Testis (tissue), 3 donors: ENCODE data around the gene GIMAP1. TPM values are rescaled to one million over a fixed set of nuclear protein-coding genes. Genes with fewer than 3 reads are reported as not detected.
A peak's percentile ranks its signal among the peaks of the same experiment; 100 is the strongest.

Experiments
- DNase-seq: peaks from one replicate; pipeline ENCODE4 v3.0.0-alpha.2; 2019
- H3K27ac ChIP-seq, 2 donors: fragments of 200-600 bp; sonication (generic); one replicate each; pipeline ENCODE4 v1.5.1; 2019
- H3K27me3 ChIP-seq: fragments of 200-600 bp; sonication (generic); one replicate; pipeline ENCODE4 v1.5.1; 2019
- H3K36me3 ChIP-seq: fragments of 200-600 bp; sonication (generic); one replicate; pipeline ENCODE4 v1.5.1; 2017; ENCODE audit warnings: low read depth; ENCODE audit errors: missing control alignments
- H3K4me1 ChIP-seq: fragments of 200-600 bp; sonication (generic); one replicate; pipeline ENCODE4 v1.5.1; 2019
- H3K4me3 ChIP-seq, 2 donors: fragments of 200-600 bp; sonication (generic); one replicate each; pipeline ENCODE4 v1.5.1; 2017 to 2019
- H3K9me3 ChIP-seq: fragments of 200-600 bp; sonication (generic); one replicate; pipeline ENCODE4 v1.5.1; 2017
- POLR2A ChIP-seq: fragments of 450-650 bp; IDR thresholded peaks from one replicate; pipeline ENCODE4 v1.6.1; 2017; ENCODE audit warnings: antibody characterized with exemption, mild to moderate bottlenecking, moderate library complexity
- WGBS, 2 donors: methylation state at CpG; one replicate each; pipeline ENCODE4 v1.1.5; 2018; 5-methylcytosine and 5-hydroxymethylcytosine counted together
- intact Hi-C: fragments of 100-400 bp; cut with DNase I; formaldehyde crosslinking; loops from one replicate; pipeline ENCODE4 v1.15.1; 2023; ENCODE audit warnings: low total_unique reads
- polyA plus RNA-seq: library from polyadenylated mRNA; stranded (reverse); fragments of 350-450 nt; fragmentation: Illumina TruSeq; extraction: RNeasy Lipid Tissue Mini Kit (QIAGEN cat#74804); gene quantifications from one replicate; pipeline ENCODE4 v1.2.3, GENCODE V29; 2014; ENCODE audit warnings: low read depth, low replicate concordance; ENCODE audit not compliant: insufficient read depth
- total RNA-seq, 2 donors: library from RNA; depleted of rRNA; stranded (reverse); fragments of >200 nt; gene quantifications; one replicate each; pipeline ENCODE4 v1.2.3, GENCODE V29; 2016
- TF ChIP-seq, protein P1 (sequence below), 3 experiments: fragments of 450-650 bp in 2 of 3; fragments of 200-600 bp in 1 of 3; sonication (generic) in 1 of 3; IDR thresholded peaks; one replicate each; pipeline ENCODE4 v1.5.1; 2016 to 2019; ENCODE audit warnings: antibody characterized with exemption in 3 of 3, mild to moderate bottlenecking in 2 of 3, moderate library complexity in 1 of 3

GIMAP1 gene
- total and polyA plus RNA-seq, 3 donors from 2014 or later, result 1.4 to 2.8 (median 1.7) TPM

DNA sequence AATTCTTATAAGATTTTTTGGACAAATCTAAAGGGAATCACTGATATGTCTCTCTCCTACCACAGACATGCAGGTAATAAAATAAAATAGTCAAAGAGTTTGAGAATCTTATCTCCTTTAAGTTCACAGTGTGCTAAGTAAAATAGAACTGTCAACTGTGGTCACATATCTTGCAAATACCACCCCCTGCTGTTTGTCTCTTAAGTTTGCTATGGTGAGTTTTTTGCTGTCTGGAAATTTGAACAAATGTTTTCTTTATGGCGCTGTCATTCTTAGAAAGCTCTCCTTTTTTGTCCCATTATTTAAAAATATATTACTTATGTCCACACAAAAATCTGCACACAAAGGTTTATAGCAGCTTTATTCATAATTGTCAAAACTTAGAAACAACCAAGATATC, 40.4 kb downstream of the GIMAP1 start:
- Histone ChIP-seq H3K4me1 (no peaks in the 10 kb centered on the region), H3K27ac (no peak overlapping the region), H3K9me3 (no peaks in the 10 kb centered on the region), H3K36me3 (no peaks in the 10 kb centered on the region), H3K27me3 (no peaks in the 10 kb centered on the region), H3K4me3 (no peak overlapping the region)
- 47 to 75% methylated on average over 1 of the region's 1 CpG for WGBS, 2 donors
- TF ChIP-seq POLR2A, result no peak
- TF ChIP-seq, protein P1, sequence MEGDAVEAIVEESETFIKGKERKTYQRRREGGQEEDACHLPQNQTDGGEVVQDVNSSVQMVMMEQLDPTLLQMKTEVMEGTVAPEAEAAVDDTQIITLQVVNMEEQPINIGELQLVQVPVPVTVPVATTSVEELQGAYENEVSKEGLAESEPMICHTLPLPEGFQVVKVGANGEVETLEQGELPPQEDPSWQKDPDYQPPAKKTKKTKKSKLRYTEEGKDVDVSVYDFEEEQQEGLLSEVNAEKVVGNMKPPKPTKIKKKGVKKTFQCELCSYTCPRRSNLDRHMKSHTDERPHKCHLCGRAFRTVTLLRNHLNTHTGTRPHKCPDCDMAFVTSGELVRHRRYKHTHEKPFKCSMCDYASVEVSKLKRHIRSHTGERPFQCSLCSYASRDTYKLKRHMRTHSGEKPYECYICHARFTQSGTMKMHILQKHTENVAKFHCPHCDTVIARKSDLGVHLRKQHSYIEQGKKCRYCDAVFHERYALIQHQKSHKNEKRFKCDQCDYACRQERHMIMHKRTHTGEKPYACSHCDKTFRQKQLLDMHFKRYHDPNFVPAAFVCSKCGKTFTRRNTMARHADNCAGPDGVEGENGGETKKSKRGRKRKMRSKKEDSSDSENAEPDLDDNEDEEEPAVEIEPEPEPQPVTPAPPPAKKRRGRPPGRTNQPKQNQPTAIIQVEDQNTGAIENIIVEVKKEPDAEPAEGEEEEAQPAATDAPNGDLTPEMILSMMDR (IDR thresholded peaks at IDR 0.05), result peak in 2 of 3 experiments; percentile 17 to 19
- DNase-seq, result no peak
- intact Hi-C loops, result loop anchor here (5.0 kb wide), 1 partner anchor 310 kb away; no protein-coding TSS in a partner anchor

DNA sequence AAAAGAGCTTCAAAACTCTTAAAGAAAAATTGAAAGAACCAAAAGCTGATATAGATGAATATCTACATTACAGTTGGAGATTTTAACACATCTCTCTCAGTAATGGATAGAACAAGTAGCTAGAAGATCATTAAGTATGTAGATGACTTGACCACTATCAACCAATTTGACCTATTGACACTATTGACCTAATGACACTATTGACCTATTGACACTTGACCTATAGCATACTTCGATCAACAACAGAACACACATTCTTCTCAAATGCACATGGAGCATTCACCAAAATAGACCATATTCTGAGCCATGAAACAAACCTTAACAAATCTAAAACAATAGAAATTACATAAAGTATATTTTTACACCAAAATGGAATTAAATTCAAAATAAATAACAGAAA, 43.1 kb downstream of the GIMAP1 start:
- no peaks in the 10 kb centered on the region for H3K9me3 ChIP-seq
- no peak overlapping the region for H3K4me3 ChIP-seq
- WGBS, 2 donors, result 78 to 83% methylated on average over 1 of the region's 1 CpG
- DNase-seq, result no peak
- no peaks in the 10 kb centered on the region for H3K36me3 ChIP-seq
- intact Hi-C loops, result loop anchor here (5.0 kb wide), 1 partner anchor 312 kb away; no protein-coding TSS in a partner anchor
- no peaks in the 10 kb centered on the region for H3K4me1 ChIP-seq
- no peak for TF ChIP-seq POLR2A
- TF ChIP-seq, protein P1 (IDR thresholded peaks at IDR 0.05), result no peak
- H3K27ac ChIP-seq, result no peak overlapping the region
- H3K27me3 ChIP-seq, result no peaks in the 10 kb centered on the region

DNA sequence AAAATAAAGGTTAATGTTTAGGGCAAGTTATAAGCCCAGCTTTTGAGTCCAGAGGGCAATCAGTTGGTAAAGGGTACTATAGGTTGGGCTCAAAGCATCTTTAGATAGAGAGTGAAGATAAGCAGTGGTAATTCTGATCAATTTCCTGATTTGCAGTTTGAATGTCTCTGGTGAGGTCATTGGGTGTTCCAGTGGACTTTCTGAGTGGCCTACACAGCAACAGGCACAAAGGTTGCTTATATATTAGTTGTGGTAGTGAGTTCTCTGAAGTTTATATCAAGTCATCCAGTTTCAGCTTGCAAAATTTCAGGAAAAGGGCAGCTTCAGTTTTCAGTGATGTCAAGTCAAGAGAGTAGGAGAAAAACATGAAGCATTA, 49.9 kb downstream of the GIMAP1 start:
- H3K36me3 ChIP-seq, result no peaks in the 10 kb centered on the region
- H3K4me3 ChIP-seq, result no peak overlapping the region
- no peak overlapping the region for H3K27ac ChIP-seq
- no peak for DNase-seq
- no peaks in the 10 kb centered on the region for H3K9me3 ChIP-seq
- H3K27me3 ChIP-seq, result no peaks in the 10 kb centered on the region
- TF ChIP-seq, protein P1 (IDR thresholded peaks at IDR 0.05), result no peak
- no peak for TF ChIP-seq POLR2A
- intact Hi-C loops, result no loop called here
- H3K4me1 ChIP-seq, result no peaks in the 10 kb centered on the region

DNA sequence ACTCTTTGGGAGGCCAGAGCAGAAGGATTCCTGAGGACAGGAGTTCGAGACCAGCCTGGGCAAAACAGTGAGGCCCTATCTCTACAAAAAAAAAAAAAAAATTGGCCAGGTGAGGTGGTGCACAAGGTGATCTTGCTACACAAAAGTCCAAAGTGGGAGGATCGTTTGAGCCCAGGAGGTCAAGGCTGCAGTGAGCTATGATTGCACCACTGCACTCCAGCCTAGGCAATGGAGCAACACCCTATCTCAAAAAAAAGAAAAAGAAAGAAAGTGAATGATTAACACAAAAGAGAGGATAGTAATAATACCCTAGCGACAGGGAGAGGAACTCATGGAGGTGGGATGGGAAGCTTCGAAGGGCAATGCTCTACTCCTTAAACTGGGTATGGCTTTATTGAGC, 53.4 kb downstream of the GIMAP1 start:
- no peak overlapping the region for H3K27ac ChIP-seq
- intact Hi-C loops, result no loop called here
- H3K36me3 ChIP-seq, result no peaks in the 10 kb centered on the region
- H3K9me3 ChIP-seq, result no peaks in the 10 kb centered on the region
- DNase-seq, result no peak
- 89 to 93% methylated on average over 4 of the region's 4 CpGs for WGBS, 2 donors
- no peaks in the 10 kb centered on the region for H3K4me1 ChIP-seq
- H3K4me3 ChIP-seq, result no peak overlapping the region
- H3K27me3 ChIP-seq, result no peaks in the 10 kb centered on the region
- TF ChIP-seq, protein P1 (IDR thresholded peaks at IDR 0.05), result no peak
- TF ChIP-seq POLR2A, result no peak

Other genes starting within 250 kb of the GIMAP1 start
- 1 to 10 TPM; 3.1 to 7.4 TPM for gene GIMAP7, start 201.7 kb upstream of the GIMAP1 start, total RNA-seq
- gene GIMAP7, start 201.7 kb upstream of the GIMAP1 start, polyA plus RNA-seq, result 3.4 TPM
- gene GIMAP4, start 149.2 kb upstream of the GIMAP1 start, total RNA-seq, result 1 to 10 TPM; 5.8 to 6.2 TPM
- 13.3 TPM for gene GIMAP4, start 149.2 kb upstream of the GIMAP1 start, polyA plus RNA-seq
- 1 to 10 TPM; 3.9 to 6.1 TPM for gene GIMAP6, start 84.2 kb upstream of the GIMAP1 start, total RNA-seq
- gene GIMAP6, start 84.2 kb upstream of the GIMAP1 start, polyA plus RNA-seq, result 16.2 TPM
- gene GIMAP2, start 30.9 kb upstream of the GIMAP1 start, total RNA-seq, result 1 to 10 TPM; 1.9 to 2.4 TPM
- gene GIMAP2, start 30.9 kb upstream of the GIMAP1 start, polyA plus RNA-seq, result 6.5 TPM
- 10 to 100 TPM in 1 of 2 donors, 1 to 10 TPM in 1; 8.4 to 10.6 TPM for gene GIMAP5, start 20.8 kb downstream of the GIMAP1 start, total RNA-seq
- gene GIMAP5, start 20.8 kb downstream of the GIMAP1 start, polyA plus RNA-seq, result 13.6 TPM
- 1 to 10 TPM; 3.9 to 6.6 TPM for gene TMEM176B, start 83.8 kb downstream of the GIMAP1 start, total RNA-seq
- gene TMEM176B, start 83.8 kb downstream of the GIMAP1 start, polyA plus RNA-seq, result 69.3 TPM
- gene TMEM176A, start 84.2 kb downstream of the GIMAP1 start, total RNA-seq, result 1 to 10 TPM; 1.6 to 4.2 TPM
- gene TMEM176A, start 84.2 kb downstream of the GIMAP1 start, polyA plus RNA-seq, result 34.7 TPM
- 1 to 10 TPM; 2.8 to 4.5 TPM for gene AOC1, start 135.9 kb downstream of the GIMAP1 start, total RNA-seq
- gene AOC1, start 135.9 kb downstream of the GIMAP1 start, polyA plus RNA-seq, result 6.2 TPM